WTC11 (cell line): ENCODE results near the gene SCNN1B.

ENCODE experiments used
- CREM ChIP-seq: sonication (generic); formaldehyde crosslinking; IDR thresholded peaks from 2 replicates; pipeline ENCODE4 v1.8.1; 2022; ENCODE audit warnings: mild to moderate bottlenecking, missing genetic modification reagents, moderate library complexity
- CTCF ChIP-seq: fragments of 200-600 bp; IDR thresholded peaks from 2 replicates; pipeline ENCODE4 v1.8.0; 2022; ENCODE audit warnings: antibody characterized with exemption

- no peak for TF ChIP-seq CTCF
- no peak for TF ChIP-seq CREM
Measured at GRCh38 chr16:23384878-23385277, 82.8 kb downstream of the SCNN1B start.
